Measurements from ENCODE around the gene GPATCH1.

- TF ChIP-seq CTCF (IDR thresholded peaks at IDR 0.05; ENCODE audit: borderline replicate concordance, extremely low read depth, low read length, poor library complexity, severe bottlenecking) (no peak), EZH2 (IDR thresholded peaks at IDR 0.05; ENCODE audit: borderline replicate concordance, low read depth, low read length, severe bottlenecking) (no peak)
Measured at GRCh38 chr19:33156334-33156733, 75.4 kb downstream of the GPATCH1 start.
